Right lung (tissue), 5 donors: Measurements from ENCODE around the gene ZFP64. TPM values are rescaled to one million over a fixed set of nuclear protein-coding genes. Genes with fewer than 3 reads are reported as not detected.
"Not testable (repeated sequence)": the region's sequence is repeated elsewhere in the genome, so short reads cannot be mapped to it uniquely, and the experiment has no call there.

Experiments used
- DNase-seq, 2 donors: peaks; one replicate each; pipeline ENCODE4 v3.0.0-alpha.2; 2013
- polyA plus RNA-seq, 5 donors: library from polyadenylated mRNA; unstranded; fragments of 120-200 nt; gene quantifications; one replicate each; pipeline versions ENCODE4 v1.2.1 to v1.2.3, GENCODE V29; 2013; ENCODE audit warnings: inconsistent platforms in 1 of 5, low replicate concordance in 1 of 5; ENCODE audit not compliant: insufficient read length in 5 of 5, insufficient read depth in 1 of 5

ZFP64 gene
- polyA plus RNA-seq, 5 donors, result 18.2 to 21.6 (median 19.3) TPM

DNA sequence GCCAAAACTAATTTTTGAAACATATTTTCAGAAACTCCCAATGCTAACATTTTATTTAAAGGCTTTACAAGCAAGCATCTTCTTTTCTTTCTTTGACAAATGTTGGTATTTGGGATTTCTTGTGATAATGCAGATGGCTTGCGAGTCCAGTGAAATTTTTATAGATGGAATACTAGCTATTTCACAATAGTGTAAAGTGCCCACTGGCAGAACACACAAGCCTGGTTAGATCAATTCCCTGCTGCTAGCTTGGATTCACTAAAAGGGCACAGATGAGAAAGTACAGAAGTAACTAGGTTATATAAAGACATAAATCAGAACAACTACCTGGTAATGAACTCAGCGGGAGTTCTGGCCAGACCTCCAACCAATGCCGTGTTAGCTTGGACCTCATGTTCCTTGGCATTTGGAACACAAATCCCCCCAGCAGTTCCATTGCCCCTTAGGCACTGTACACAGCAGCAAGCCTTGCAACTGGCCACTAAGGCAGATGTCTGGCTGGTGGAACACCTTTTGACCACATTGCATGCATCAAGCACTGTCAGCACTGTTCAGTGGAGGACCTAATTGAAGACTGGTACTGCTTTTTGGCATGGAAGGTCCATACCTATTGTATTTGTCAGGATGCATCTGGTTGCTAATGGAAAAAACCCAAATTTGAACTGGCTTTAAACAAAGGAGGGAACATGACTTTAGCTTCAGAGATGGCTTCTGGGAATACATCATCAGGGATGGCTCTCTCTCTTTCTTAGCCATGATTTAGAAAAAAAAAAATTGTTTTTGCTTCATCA, 15.6 kb upstream of the ZFP64 start:
- no peak for DNase-seq

DNA sequence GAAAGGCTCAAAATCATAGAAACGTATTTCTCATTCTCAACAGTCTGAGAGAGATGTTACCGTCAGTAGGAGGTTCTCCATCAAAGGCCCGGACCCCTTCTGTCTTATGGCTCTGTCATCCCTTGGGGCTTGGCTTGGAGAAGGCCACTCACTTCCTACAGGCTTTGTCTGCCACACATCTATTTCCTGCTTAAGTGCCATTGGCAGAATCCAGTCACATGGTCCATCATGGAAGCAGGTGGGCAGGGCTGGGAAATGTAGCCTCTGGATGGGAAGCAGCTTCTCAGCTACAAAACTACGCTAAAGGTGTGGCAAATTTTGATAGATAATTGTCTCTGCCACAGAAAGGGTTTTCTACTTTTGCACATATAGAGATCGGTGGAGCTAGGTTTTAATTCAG, 12.6 kb upstream of the ZFP64 start:
- DNase-seq, result no peak

DNA sequence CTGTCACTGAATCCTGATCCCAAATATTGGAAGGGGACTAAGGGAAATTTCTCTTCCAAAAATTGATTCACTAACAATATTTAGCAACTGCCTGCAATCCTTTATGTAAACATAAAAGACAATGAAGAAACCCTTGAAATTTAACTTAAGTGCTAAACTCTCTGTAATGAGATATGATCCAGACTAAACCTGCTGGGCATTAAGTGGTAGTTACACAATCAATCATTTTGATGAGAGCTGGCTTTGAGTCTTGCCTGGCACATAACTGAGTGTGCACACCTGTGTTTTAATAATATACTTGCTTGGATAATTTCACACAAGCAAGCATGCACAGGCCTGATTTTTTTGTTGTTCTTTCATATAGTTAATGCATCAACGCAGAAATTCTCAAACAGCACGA, 9.8 kb upstream of the ZFP64 start:
- DNase-seq, result no peak

DNA sequence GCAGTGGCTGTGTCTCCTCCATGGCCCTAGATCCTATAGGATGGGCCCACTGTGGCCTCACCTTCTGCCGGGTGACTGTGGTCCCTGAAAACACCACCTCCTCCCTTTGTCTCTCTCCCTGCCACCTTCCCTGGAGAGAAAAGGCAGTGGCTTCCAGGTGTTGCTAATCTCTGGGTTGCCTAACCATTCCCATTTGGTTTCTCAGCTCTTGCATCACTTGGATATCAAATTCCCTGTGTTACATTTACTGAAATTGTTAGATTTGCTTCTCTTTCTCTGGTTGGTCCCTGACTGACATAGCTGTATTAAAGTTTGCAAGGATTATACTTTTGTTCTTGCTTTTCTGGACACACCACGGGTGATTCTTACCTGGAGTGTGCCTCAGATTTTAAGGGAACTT, 9.3 kb upstream of the ZFP64 start:
- DNase-seq, result no peak

DNA sequence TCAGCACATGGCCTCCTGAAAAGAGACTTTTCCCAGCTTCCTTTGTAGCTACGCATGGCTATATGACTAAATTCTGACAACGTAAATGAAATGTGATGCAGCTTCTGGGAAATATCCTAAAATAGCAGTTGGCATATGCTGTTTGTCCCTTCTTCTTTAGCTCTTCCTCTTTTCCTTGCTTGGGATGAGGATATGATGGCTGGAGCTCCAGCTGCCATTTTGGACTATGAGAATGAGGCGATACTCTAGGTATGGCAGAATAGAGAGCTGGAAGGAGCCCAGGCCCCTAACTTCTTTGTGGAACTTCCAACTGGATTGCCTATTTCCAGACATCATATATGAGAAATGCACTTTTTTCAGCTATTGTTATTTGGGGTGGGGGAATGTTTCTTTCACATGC, 5.3 kb upstream of the ZFP64 start:
- DNase-seq, result no peak

- no peak for DNase-seq
Observed at GRCh38 chr20:52193886-52194545, 2.4 kb upstream of the ZFP64 start.

DNA sequence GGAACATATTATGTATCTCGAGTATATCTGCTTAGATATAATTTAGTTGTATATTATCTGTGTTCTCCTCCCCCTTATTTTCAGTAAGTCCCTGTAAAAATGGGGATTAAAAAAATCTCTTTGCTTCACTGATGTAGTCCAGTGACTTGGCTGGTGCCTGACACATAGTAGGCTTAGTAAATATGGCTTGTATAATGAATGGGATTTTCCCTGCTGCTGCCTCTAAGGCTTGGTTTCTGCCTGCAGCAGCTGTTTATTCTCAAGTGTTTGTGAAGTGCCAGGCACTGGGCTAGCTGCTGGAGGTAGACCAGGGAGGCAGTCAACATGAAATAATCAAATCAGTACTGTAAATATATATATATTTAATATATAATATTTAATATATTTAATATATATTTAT, 1.6 kb upstream of the ZFP64 start:
- no peak for DNase-seq

DNA sequence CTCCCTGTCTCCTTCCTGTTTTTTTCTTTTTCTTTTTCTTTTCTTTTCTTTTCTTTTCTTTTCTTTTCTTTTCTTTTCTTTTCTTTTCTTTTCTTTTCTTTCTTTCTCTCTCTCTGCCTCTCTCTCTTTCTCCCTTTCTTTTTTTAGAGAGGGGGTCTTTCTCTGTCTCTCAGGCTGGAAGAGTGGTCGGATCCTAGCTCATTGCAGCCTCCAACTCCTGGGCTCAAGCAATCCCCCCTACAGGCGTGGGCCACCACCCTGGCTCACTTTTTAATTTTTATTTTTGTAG, 1.1 kb upstream of the ZFP64 start:
- not testable (repeated sequence) for DNase-seq

GRCh38 chr20:52191916-52192718, 538 bp upstream of the ZFP64 start:
- peak; percentile 20 to 46 for DNase-seq

DNA sequence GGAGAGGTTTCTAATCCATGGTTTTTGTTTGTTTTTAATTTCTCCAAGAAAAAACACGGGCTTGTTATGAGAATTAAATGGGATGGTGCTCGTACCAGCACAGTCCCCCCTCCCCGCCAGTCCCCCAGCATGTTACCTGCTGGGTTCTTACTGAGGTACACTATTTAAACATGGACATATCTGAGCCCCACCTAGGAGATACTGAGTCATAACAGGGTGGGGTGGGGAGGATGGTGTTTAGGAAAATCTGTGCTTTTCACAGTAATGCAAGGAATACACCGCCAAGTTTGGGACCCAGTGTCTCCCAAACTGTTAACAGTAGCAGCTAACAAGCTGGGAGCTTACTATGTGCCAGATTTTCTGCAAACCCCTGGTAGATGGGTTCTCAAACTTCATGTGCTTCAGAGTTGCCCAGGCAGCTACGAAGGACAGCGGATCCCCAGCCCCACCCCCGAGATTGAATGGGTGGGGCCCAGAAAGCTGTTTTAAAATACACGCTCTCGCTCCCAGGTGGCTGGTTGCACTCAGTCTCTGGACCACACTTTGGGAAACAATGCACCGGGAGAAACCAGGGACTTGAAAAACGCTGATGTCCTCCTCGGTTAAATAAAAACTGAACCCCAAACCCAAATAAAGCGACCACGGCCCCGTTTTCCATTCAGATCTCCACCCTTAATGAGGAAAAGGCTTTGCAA, 995 bp downstream of the ZFP64 start:
- DNase-seq, result peak; percentile 27 to 29

GRCh38 chr20:52181766-52182165, 9.8 kb downstream of the ZFP64 start:
- DNase-seq, result no peak

GRCh38 chr20:52180180-52180840, 11.3 kb downstream of the ZFP64 start:
- no peak for DNase-seq

DNA sequence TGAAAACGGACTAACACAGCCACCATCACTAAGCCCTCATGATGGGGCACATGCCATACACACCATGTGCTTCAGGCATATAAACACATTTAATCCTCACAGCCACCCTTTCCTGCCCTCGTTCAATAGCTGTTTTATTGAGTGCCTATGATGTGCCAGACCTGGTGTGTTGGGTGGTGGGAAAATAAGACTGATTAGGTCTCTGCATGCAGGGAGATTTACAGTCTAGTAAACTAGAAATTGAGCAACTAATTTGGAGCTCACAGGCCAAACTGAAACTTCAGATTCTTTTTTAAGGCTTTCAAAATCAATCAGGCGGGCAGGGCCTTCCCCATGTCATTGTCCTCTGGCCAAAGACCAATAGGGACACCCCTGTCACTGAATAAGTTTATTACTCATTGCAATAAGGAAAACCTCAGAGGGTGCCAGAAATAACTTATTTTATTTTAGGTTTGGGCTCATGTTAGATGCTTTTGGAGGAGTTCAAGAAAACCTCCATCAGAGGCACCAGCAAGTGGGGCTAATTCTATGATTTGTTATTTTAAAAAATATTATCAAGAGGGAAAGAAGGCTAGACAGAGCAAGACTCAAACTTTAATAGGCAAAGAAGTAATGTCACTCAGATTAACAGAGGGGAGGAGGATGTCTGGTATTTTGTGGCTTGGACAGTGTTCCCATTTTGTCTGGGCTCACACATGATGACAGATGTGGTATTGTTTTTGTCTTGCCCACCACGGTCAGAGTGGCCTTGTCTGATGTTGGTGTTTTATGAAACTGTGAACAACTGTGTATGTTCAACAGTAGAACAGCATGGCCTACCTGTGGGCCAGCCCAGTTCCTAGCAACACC, 12.0 kb downstream of the ZFP64 start:
- no peak for DNase-seq

DNA sequence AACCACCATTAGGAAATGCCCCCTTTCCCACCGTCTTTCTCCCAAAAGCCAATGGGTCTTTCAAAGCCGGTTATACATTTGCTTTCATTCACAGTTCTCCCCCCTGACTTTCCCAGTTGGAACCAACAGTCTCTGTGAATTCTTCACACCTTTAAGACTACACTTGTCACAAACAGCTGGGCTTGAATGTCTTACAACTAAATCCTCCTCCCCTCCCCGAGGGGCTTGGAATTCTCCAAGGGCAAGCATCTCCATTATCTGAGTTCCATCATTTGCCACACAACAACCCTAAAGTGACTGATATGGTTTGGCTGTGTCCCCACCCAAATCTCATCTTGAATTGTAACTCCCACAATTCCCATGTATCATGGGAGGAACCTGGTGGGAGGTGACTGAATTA, 12.9 kb downstream of the ZFP64 start:
- no peak for DNase-seq

DNA sequence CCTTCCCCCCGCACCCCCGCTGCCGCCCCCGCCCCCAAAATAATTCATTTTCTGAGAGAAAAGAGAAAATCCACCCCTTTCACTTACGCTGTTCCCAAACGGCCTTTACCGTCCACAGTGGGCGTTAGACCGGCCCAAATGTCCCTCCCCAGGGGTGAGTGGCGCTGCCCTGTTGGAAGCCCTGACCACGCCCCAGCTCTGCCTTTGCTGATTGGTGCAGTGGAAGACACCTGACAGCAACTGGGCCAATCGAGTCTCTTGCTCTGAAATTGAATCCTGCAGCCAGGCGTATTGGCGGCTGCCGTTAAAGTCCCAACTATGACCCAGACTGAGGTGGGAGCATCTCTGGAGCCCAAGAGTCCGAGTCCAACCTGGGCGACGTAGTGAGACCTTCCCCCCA, 15.7 kb downstream of the ZFP64 start:
- no peak for DNase-seq

DNA sequence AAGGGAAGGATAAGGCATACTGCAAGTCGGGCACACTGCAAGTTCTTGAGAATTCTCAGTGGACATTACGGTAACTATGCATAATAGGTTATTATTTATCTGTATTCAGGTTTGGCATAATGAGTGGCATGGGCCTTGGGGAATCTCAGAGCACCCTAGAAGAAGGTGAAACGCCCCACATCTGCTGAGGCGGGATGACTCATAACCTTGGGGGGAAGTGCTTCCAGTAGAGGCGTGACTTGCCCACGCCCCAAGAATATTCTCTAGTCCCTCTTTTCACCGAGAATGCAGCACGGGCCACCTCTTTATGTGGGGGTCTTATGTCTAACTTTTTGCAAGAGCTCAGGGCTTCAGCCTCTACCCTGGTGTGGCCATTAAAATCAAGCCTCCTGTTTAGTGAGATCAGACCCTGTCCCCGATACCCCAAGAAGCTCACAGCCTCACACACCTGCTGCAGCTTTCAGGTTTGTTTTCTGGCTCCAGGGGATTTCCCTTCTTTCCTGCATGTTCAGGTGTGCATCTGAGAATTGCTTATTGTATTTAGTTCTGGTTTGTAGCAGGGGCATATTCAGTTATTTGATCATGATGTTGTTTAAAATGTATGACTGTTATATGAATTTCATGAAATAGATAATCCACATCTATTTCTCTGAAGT, 19.1 kb downstream of the ZFP64 start:
- DNase-seq, result no peak

DNA sequence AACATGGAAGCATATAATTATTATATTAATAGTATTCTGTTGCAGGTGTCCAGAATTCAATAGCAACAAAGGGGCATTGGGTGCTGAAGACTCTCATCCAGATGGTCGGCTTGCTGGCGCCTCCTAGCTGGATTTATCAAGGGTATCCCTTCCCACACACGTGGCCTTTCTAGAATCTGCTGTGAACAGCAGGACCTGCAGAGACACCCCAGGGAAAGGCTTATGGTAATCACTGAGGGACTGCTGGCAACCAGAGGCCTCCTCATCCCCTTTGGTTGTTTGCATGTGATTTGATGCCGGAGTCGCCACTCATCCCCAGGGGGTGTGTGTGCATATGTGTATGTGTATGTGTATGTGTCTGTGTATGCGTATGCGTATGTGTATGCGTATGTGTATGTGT, 20.6 kb downstream of the ZFP64 start:
- DNase-seq, result no peak

DNA sequence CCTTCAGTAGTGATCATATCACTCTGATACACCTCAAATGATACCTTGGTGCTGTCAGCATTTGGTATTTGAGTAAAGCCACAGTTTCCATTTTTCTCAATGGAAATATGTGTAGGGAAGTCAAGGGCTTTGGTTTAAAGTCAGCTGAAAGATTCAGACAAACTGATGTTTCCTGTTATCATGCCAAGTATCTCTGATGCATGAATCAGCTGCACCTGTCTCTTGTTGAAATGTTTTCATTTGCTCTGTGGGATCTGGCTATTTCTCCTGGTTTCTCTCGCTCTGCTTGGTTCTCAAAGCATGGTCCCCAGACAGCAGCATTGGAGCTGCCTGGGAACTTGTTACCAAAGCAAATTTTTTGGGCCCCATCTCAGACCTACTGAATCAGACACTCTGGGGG, 23.5 kb downstream of the ZFP64 start:
- DNase-seq, result no peak

GRCh38 chr20:52167232-52167840, 24.2 kb downstream of the ZFP64 start:
- DNase-seq, result no peak

DNA sequence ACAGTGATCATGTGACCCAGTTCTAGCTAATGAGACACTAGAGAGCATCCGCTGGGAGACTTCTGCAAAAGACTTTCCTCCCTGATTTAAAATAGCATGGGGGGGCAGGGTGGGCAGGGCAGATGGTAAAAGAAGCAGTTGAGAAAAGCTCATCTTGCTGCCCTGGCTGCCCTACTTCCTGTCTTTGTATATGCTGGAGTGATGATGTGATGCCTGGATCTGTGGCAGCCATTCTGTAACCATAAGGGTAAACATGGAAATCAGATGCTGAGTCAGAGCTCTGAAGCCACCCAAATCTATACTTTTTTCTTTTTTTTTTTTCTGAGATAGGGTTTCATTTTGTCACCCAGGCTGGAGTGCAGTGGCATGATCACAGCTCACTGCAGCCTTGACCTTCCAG, 25.4 kb downstream of the ZFP64 start:
- no peak for DNase-seq
